ENCODE data around the gene NPIPB8. TPM values are rescaled to one million over a fixed set of nuclear protein-coding genes. Genes with fewer than 3 reads are reported as not detected.
A peak's percentile ranks its signal among the peaks of the same experiment; 100 is the strongest.
"Not testable (repeated sequence)": the region's sequence is repeated elsewhere in the genome, so short reads cannot be mapped to it uniquely, and the experiment has no call there.

Gene NPIPB8
- total RNA-seq, 2 experiments from 2014 or later: 0.44 TPM; not detected in 1

- H3K9me3 Mint-ChIP-seq; POLR2A ChIA-PET; H3K27me3 Mint-ChIP-seq; H3K36me3 Mint-ChIP-seq (ENCODE audit: low read depth); H3K4me3 Mint-ChIP-seq; DNase-seq: not testable (repeated sequence)
- Mint-ChIP-seq H3K27ac (peak overlapping the region; percentile 77), H3K4me1 (peaks cover 20% of the 10 kb centered on the region)
- CTCF ChIA-PET: interaction anchor here (0.9 to 1.5 kb wide), 4 partner anchors 11 to 332 kb away, joined by 3 to 8 read pairs (median 3); no protein-coding TSS in a partner anchor
Measured at GRCh38 chr16:28608867-28609596, 28.8 kb upstream of the NPIPB8 start.

GRCh38 chr16:28609631-28610594 lies 28.0 kb upstream of the NPIPB8 start, which contains the start of gene SULT1A1:
SULT1A1 (minus strand) TSS chr16:28610044; CDS start chr16:28608855, 1,189 bp downstream.
- H3K27ac Mint-ChIP-seq: peak within 1 kb of the TSS; percentile 77

GRCh38 chr16:28610595-28611191 lies 27.2 kb upstream of the NPIPB8 start:
- POLR2A ChIA-PET: no interaction called here
- DNase-seq: no peak
- Mint-ChIP-seq H3K9me3 (no peaks in the 10 kb centered on the region), H3K27ac (peak overlapping the region; percentile 62), H3K4me3 (no peak overlapping the region), H3K27me3 (no peaks in the 10 kb centered on the region), H3K4me1 (peaks cover 20% of the 10 kb centered on the region), H3K36me3 (ENCODE audit: low read depth) (no peaks in the 10 kb centered on the region)
- CTCF ChIA-PET: interaction anchor here (1.2 to 1.6 kb wide), 4 partner anchors 10 to 333 kb away, joined by 3 to 8 read pairs (median 4); no protein-coding TSS in a partner anchor

More at GRCh38 chr16:28609631-28610594, 28.0 kb upstream of the NPIPB8 start, which contains the start of gene SULT1A1:
- Mint-ChIP-seq H3K36me3 (ENCODE audit: low read depth) (no peaks in the 10 kb centered on the region), H3K9me3 (no peaks in the 10 kb centered on the region), H3K4me3 (no peak within 1 kb of the TSS), H3K4me1 (peaks cover 20% of the 10 kb centered on the region), H3K27me3 (no peaks in the 10 kb centered on the region)
- no peak for DNase-seq
- ChIA-PET CTCF (interaction anchor here (0.7 to 1.6 kb wide), 6 partner anchors 12 to 332 kb away, joined by 3 to 8 read pairs (median 4); no protein-coding TSS in a partner anchor), POLR2A (no interaction called here)

GRCh38 chr16:28612359-28613280 lies 25.2 kb upstream of the NPIPB8 start:
- H3K9me3 Mint-ChIP-seq; H3K36me3 Mint-ChIP-seq (ENCODE audit: low read depth); DNase-seq; POLR2A ChIA-PET; H3K27me3 Mint-ChIP-seq; CTCF ChIA-PET; H3K27ac Mint-ChIP-seq; H3K4me3 Mint-ChIP-seq: not testable (repeated sequence)
- peaks cover 22% of the 10 kb centered on the region for H3K4me1 Mint-ChIP-seq

GRCh38 chr16:28613912-28614311 lies 24.0 kb upstream of the NPIPB8 start:
- DNase-seq; H3K27me3 Mint-ChIP-seq; H3K27ac Mint-ChIP-seq; H3K9me3 Mint-ChIP-seq; POLR2A ChIA-PET; CTCF ChIA-PET; H3K4me3 Mint-ChIP-seq; H3K36me3 Mint-ChIP-seq (ENCODE audit: low read depth): not testable (repeated sequence)
- H3K4me1 Mint-ChIP-seq: peaks cover 22% of the 10 kb centered on the region

- DNase-seq; H3K4me3 Mint-ChIP-seq; H3K27me3 Mint-ChIP-seq; H3K9me3 Mint-ChIP-seq; CTCF ChIA-PET; H3K36me3 Mint-ChIP-seq (ENCODE audit: low read depth); POLR2A ChIA-PET; H3K27ac Mint-ChIP-seq: not testable (repeated sequence)
- peaks cover 17% of the 10 kb centered on the region for H3K4me1 Mint-ChIP-seq
Measured at GRCh38 chr16:28614561-28614960, 23.3 kb upstream of the NPIPB8 start.

- DNase-seq: peak; percentile 38
- H3K36me3 Mint-ChIP-seq (ENCODE audit: low read depth); H3K27me3 Mint-ChIP-seq; H3K27ac Mint-ChIP-seq; H3K4me3 Mint-ChIP-seq; H3K4me1 Mint-ChIP-seq; POLR2A ChIA-PET; H3K9me3 Mint-ChIP-seq: not testable (repeated sequence)
- CTCF ChIA-PET: interaction anchor here (0.6 kb wide), 1 partner anchor 10 kb away, joined by 4 read pairs; no protein-coding TSS in a partner anchor
Measured at GRCh38 chr16:28615486-28616223, 22.2 kb upstream of the NPIPB8 start.

GRCh38 chr16:28616224-28616577 lies 21.7 kb upstream of the NPIPB8 start:
- H3K36me3 Mint-ChIP-seq (ENCODE audit: low read depth); H3K4me1 Mint-ChIP-seq; DNase-seq; POLR2A ChIA-PET; H3K4me3 Mint-ChIP-seq; H3K27me3 Mint-ChIP-seq; H3K27ac Mint-ChIP-seq; H3K9me3 Mint-ChIP-seq: not testable (repeated sequence)
- CTCF ChIA-PET: interaction anchor here (0.6 kb wide), 1 partner anchor 9 kb away, joined by 4 read pairs; no protein-coding TSS in a partner anchor

GRCh38 chr16:28616636-28617035 lies 21.2 kb upstream of the NPIPB8 start:
- Mint-ChIP-seq H3K9me3 (no peaks in the 10 kb centered on the region), H3K36me3 (ENCODE audit: low read depth) (peaks cover 8% of the 10 kb centered on the region), H3K27me3 (no peaks in the 10 kb centered on the region), H3K27ac (no peak overlapping the region), H3K4me3 (no peak overlapping the region), H3K4me1 (peaks cover 4% of the 10 kb centered on the region)
- ChIA-PET CTCF (interaction anchor here (0.6 kb wide), 1 partner anchor 9 kb away, joined by 4 read pairs; no protein-coding TSS in a partner anchor), POLR2A (no interaction called here)
- no peak for DNase-seq

- H3K9me3 Mint-ChIP-seq: no peaks in the 10 kb centered on the region
- CTCF ChIA-PET: interaction anchor here (1.0 kb wide), 1 partner anchor 14 kb away, joined by 3 read pairs; no protein-coding TSS in a partner anchor
- H3K27ac Mint-ChIP-seq: no peak overlapping the region
- DNase-seq: no peak
- H3K27me3 Mint-ChIP-seq: no peaks in the 10 kb centered on the region
- peaks cover 8% of the 10 kb centered on the region for H3K36me3 Mint-ChIP-seq (ENCODE audit: low read depth)
- POLR2A ChIA-PET: no interaction called here
- peaks cover 14% of the 10 kb centered on the region for H3K4me1 Mint-ChIP-seq
- H3K4me3 Mint-ChIP-seq: no peak overlapping the region
Measured at GRCh38 chr16:28617874-28618273, 20.0 kb upstream of the NPIPB8 start.

GRCh38 chr16:28620316-28620715 lies 17.5 kb upstream of the NPIPB8 start:
- H3K4me3 Mint-ChIP-seq; H3K36me3 Mint-ChIP-seq (ENCODE audit: low read depth); H3K27me3 Mint-ChIP-seq; H3K9me3 Mint-ChIP-seq; DNase-seq; POLR2A ChIA-PET; H3K27ac Mint-ChIP-seq: not testable (repeated sequence)
- peaks cover 19% of the 10 kb centered on the region for H3K4me1 Mint-ChIP-seq
- CTCF ChIA-PET: interaction anchor here (1.6 kb wide), 1 partner anchor 9 kb away, joined by 3 read pairs; no protein-coding TSS in a partner anchor
